NCI-H146 (cell line): Measurements from ENCODE around the gene ADARB1.
A peak's percentile ranks its signal among the peaks of the same experiment; 100 is the strongest.

Experiments
- DNase-seq: peaks from one replicate; lab custom pipeline; 2025; lab: John Stamatoyannopoulos, UW

Gene ADARB1

GRCh38 chr21:45152265-45152746 lies 77.9 kb downstream of the ADARB1 start:
- DNase-seq = peak; percentile 4

- no peak for DNase-seq
Measured at GRCh38 chr21:45153358-45154318, 79.3 kb downstream of the ADARB1 start.

DNA sequence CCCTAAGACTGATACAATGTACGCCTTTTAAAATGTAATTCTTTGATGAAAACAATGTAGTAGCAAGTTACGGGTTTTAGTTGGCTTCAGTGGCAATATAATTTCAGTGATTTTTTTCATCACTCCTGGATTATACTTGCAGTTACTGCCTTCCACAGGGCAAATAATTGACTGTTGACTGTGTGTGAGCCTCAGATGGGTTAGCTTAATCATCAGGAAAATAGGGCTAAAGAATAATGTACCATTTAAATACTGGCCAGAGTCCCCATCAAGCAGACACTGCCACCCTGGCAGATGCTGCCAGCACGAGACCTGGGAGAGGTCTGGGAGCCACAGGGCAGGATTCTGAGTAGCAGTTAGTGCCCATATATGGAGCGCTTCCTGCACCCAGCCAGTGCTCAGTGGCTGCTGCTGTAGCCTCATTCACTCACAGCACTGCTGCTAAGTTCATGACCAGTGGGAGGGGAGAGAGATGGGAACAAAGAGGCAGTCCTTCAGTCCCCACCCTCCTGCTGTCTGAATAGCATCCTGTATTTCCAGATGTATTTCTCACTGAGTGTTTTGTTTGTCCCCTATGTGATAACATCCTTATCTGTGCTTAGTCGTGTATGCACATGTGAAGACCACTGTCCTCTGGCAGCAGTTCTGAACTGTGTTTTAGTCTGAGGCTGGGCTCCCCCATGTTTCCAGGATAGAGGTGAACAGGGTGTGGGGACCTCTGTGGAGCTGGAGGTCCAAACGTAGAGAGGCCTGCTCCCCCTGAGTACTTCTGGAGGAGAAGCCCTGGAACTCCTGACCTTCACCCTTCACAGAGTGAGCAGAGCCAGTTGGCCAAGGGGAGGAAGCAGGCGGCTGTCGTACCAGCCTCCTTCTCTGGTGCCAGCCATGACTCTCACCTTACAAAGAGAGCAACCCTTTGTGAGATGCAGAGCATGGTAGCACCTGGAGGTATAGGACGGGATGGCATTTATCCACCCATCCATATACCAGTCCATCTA lies 80.4 kb downstream of the ADARB1 start:
- no peak for DNase-seq

- DNase-seq = no peak
Measured at GRCh38 chr21:45155910-45156309, 81.5 kb downstream of the ADARB1 start.

DNA sequence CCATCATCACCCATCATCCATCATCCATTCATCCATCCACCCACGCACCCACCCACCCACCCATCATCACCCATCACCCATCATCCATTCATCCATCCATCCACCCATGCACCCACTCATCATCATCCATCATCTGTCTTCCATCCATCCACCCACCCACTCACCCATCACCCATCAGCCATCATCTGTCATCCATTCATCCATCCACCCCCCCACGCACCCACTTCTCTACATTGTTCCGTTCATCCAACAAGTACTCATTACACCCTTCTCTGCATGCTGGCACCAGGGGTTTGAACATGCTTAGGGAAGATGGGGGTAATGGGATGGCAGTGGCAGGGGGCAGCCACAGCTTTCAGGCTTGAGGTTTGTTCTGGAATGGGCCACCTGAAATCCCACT lies 82.1 kb downstream of the ADARB1 start:
- DNase-seq = no peak

- no peak for DNase-seq
Measured at GRCh38 chr21:45157932-45158331, 83.6 kb downstream of the ADARB1 start.

DNA sequence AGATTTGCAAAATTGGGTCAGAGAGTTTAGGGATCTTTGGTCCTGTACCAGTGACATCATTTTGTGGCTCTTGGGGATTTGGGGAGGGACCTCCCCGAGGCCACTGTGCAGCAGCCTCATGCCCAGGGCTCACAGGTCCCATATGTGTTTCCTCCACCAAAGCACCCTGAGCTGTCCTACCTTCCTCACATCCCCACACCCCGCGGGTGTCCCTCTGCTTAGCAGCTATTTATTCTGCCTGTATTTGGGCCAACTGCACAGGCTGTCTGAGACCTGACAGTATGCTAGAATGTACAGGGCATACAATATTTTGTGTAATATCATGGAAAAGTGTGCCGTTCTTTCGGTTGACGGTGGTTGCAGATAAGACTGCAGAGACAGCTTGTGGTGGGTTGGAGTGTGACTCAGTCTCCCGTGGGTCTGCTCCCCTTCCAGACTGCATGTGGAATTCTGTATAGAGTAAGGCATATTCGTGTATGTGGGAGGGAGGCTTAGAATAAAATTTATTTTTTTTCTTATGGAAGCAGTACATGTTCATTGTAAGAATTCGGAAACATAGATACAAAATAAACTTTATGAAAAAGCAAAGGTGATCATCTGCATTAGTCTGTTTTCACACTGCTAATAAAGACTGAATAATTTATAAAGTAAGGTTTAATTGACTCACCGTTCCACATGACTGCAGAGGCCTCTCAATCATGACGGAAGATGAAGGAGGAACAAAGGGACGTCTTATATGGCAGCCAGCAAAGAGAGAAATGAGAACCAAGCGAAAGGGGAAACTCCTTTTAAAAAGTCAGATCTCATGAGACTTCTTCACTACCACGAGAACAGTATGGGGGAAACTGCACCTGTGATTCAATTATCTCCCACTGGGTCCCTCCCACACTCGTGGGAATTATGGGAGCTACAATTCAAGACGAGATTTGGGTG lies 84.4 kb downstream of the ADARB1 start:
- no peak for DNase-seq

DNA sequence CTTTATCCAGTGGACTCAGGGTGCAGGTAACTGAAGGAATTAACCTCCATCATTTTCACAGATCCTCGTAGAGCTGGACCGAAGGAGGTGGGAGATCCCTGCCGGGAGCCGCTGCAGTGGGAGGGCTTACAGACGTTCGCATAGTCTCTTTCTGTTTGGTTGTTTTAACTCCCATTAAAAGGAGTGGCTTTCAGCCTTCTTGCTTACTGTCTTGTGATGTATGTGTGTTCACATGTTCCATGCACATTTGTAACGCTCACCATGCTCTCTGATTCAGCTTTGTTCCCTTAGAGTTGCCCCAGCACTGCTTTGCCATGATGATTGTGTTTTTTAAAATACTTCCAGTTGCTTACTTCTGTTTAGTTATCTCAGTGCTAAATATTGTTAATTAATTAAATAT lies 85.8 kb downstream of the ADARB1 start:
- DNase-seq = no peak

DNA sequence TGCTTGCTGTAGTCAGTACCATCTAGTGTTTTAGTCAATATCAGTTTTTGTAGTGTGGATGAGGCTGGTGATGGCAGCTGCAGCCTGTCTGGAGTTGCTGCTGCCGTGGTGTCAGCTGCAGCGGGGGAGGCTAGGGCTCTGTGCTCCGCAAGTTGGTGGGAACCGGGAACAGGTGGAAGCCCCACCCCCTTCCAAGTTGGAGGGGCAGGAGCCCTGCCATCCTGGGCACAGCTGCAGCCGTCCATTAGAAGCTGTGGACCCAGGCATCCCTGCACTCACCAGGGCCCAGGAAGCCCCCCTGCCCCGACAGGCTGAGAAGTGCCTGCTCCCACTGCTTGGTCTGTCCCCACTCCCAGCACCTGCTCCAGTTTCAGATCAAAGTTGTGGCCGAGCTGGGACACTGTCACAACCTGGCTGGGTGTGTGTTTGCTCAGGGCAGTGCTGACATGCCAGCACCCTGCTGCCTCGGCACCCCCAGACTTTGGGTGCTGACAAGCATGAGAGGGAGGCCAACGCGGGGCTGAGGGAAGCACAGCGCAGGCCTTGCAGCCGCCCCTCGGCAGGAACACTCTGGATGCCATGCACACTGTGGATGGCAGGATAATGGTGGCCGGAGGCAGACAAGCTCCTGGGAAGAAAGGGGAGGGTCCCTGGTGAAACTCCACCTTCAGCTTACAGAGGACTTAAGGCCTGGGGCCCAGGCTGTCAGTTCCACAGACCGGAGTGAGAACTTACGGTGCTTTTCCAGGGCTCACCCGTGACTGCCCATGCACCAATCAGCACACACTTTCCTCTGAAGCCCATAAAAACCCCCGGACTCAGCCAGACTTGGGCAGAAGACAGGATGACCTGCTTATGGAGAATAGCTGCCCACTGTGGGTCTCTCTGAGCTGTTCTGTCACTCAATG lies 86.9 kb downstream of the ADARB1 start:
- no peak for DNase-seq

GRCh38 chr21:45162115-45162514 lies 87.7 kb downstream of the ADARB1 start:
- DNase-seq = no peak

DNA sequence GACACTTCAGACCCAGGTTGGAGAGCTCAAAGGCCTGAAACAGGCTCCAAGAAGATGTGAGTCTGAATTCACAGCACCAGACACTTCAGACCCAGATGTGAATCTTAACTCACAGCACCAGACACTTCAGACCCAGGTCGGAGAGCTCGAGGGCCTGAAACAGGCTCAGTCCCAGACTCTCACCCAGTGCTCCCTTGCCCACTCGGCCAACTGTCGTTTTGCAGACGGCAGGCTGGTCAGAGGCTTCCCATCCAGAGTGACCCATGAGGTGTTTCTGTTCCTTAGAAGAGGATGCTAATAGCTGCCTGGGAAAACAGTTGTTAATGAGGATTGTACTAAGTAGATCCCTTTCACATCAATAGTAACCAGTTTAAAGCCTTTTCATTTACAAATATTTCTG lies 88.4 kb downstream of the ADARB1 start:
- DNase-seq = no peak

- no peak for DNase-seq
Measured at GRCh38 chr21:45163413-45164123, 89.2 kb downstream of the ADARB1 start.

DNA sequence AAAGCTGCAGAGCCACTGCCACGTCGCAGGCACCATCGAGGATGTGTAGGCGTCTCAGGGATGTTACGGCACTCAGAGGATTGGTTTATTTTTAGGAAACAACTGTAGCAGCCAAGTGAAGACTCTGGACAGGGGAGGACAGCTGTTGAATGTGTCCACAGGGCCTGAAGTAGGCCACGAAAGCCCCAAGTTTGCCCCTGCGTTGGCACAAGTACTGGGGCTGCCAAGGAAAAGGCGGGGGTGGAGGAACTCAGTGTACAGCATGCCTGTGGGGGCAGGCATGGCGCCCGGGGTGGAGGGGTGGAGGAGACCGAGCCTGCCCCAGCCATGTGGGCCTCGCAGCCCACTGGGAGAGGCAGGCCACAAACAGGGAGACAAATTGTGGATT lies 89.7 kb downstream of the ADARB1 start:
- no peak for DNase-seq

GRCh38 chr21:45164838-45165237 lies 90.5 kb downstream of the ADARB1 start:
- no peak for DNase-seq

DNA sequence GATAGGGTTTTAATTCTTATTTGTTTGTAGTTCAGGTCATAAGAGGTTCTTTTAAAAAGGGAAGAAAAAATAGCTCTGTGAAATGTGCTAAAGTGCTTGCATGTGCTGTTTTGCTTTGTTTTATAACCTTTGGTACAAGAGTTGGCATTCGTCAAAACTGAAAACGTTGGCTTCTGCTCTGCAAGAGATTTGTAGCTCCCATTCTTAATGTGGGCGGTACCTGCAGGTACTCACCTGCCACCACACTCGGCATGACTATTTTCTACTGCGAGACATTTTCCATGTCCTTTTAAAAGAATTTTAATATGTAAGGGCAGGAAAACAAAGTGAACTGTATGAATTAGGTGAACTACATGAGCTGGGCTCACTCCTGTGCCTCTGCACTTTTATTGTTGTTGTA lies 92.6 kb downstream of the ADARB1 start:
- no peak for DNase-seq

- DNase-seq = no peak
Measured at GRCh38 chr21:45167796-45168222, 93.4 kb downstream of the ADARB1 start.

- DNase-seq = no peak
Measured at GRCh38 chr21:45168522-45168921, 94.1 kb downstream of the ADARB1 start.

DNA sequence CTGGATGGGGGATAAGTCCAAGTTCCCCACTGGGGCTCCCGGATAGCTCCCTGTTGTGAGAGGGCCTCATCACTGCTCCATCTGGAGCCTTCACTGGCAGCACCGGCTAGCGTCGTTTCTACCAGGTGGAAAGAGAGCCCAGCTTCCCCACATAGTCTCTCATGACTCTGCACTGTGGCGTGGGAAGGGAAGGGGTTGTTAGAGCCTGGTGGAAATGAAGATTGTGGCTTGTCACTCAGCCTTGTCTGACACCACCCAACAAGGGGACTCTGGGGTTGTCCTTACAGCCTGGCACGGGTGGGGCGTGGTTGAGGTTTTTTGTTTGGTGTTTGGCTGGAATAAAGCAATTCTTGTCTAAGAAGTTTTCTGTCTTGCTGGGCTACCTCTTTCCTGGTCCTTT lies 94.6 kb downstream of the ADARB1 start:
- DNase-seq = no peak

GRCh38 chr21:45169682-45170081 lies 95.3 kb downstream of the ADARB1 start:
- no peak for DNase-seq

DNA sequence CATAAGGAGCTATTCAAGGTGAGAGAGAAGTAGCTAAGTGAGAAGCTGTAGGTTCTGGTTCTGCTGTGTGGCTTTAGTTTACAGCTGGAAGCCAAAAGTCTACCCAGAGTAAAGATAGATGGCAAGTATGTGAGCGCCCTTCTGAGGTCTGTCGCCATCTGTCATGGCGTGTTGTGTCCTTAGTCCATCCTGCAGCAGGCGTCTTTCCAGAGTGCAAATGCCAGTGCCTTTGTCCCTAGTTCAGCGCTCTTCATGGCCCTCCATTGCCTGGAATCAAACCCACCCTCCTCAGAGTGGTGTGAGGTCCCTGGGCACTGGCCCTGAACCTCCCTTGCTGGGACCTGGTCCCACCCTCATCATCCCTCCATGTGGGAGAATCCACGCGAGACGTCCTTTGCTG lies 96.6 kb downstream of the ADARB1 start:
- no peak for DNase-seq
